GM12878 (cell line): Measurements from ENCODE around the gene HOOK2. TPM values are rescaled to one million over a fixed set of nuclear protein-coding genes. Genes with fewer than 3 reads are reported as not detected.

Experiments
- HDAC2 ChIP-seq: fragments of 200-600 bp; sonication (generic); IDR thresholded peaks from 2 replicates; pipeline ENCODE4 v1.6.1; 2017
- IKZF1 ChIP-seq: fragments of 450-650 bp; conservative IDR thresholded peaks from 2 replicates; pipeline ENCODE4 v1.6.1; 2017; ENCODE audit warnings: antibody characterized with exemption, mild to moderate bottlenecking
- KAT2A ChIP-seq: conservative IDR thresholded peaks from 2 replicates; pipeline ENCODE4 v1.6.1; 2011; ENCODE audit warnings: low read depth, low read length; ENCODE audit not compliant: control insufficient read depth
- NBN ChIP-seq: fragments of 450-650 bp; IDR thresholded peaks from 2 replicates; pipeline ENCODE4 v1.6.1; 2016
- NR2F1 ChIP-seq: fragments of 450-650 bp; conservative IDR thresholded peaks from 2 replicates; pipeline ENCODE4 v1.6.1; 2017; ENCODE audit warnings: mild to moderate bottlenecking
- PML ChIP-seq: IDR thresholded peaks from 2 replicates; pipeline ENCODE4 v1.6.1; 2012; ENCODE audit warnings: low read length, inconsistent platforms
- RFX5 ChIP-seq: IDR thresholded peaks from 2 replicates; pipeline ENCODE4 v1.6.1; 2011; ENCODE audit warnings: low read depth, low read length, improper control_type of control experiment
- SIX5 ChIP-seq: IDR thresholded peaks from 2 replicates; pipeline ENCODE4 v1.6.1; 2011; ENCODE audit warnings: mild to moderate bottlenecking, low read depth, low read length, moderate library complexity; ENCODE audit not compliant: severe bottlenecking
- SMAD5 ChIP-seq: IDR thresholded peaks from 2 replicates; pipeline ENCODE4 v1.6.1; 2016; ENCODE audit warnings: antibody characterized with exemption, low read depth
- SRF ChIP-seq, 2 experiments: IDR thresholded peaks; 2 replicates each; pipeline ENCODE4 v1.6.1; 2011; ENCODE audit warnings: low read depth in 2 of 2, low read length in 2 of 2, mild to moderate bottlenecking in 1 of 2, moderate library complexity in 1 of 2
- TCF12 ChIP-seq: IDR thresholded peaks from 2 replicates; pipeline ENCODE4 v1.6.1; 2011; ENCODE audit warnings: low read depth, mild to moderate bottlenecking, low read length
- TCF3 ChIP-seq: IDR thresholded peaks from 2 replicates; pipeline ENCODE4 v1.6.1; 2012; ENCODE audit warnings: low read depth, mild to moderate bottlenecking, low read length, borderline replicate concordance; ENCODE audit not compliant: insufficient read depth
- WRNIP1 ChIP-seq: IDR thresholded peaks from 2 replicates; pipeline ENCODE4 v1.6.1; 2011; ENCODE audit warnings: low read depth, low read length, improper control_type of control experiment, borderline replicate concordance
- ZSCAN29 ChIP-seq: fragments of 450-650 bp; IDR thresholded peaks from 2 replicates; pipeline ENCODE4 v1.6.1; 2017; ENCODE audit warnings: mild to moderate bottlenecking, moderate library complexity
- polyA plus RNA-seq, 11 experiments: library from polyadenylated mRNA; depleted of rRNA in 4 of 11; unstranded in 6 of 11; stranded (reverse) in 5 of 11; fragments of >200 nt; fragmentation: Nextera tagmentation in 4 of 11; fragmentation: Illumina TruSeq in 1 of 11; extraction: Ambion mirVana in 4 of 11; extraction: Trizol in 1 of 11; gene quantifications; 1 replicate in 1 of 11; 2 replicates in 10 of 11; pipeline versions ENCODE4 v1.2.1 to v1.2.3, GENCODE V29; 2011 to 2016; ENCODE audit warnings: inconsistent platforms in 2 of 11, missing spikeins in 2 of 11, low read depth in 1 of 11
- total RNA-seq, 4 experiments: library from RNA; depleted of rRNA in 3 of 4; stranded (reverse); fragments of >200 nt in 3 of 4; fragmentation: Illumina TruSeq in 1 of 4; extraction: Trizol in 1 of 4; gene quantifications; 2 replicates each; pipeline versions ENCODE4 v1.2.1 to v1.2.3, GENCODE V29; 2013 to 2021
- TF ChIP-seq, protein P1 (sequence below): IDR thresholded peaks from 2 replicates; pipeline ENCODE4 v1.6.1; 2012; ENCODE audit warnings: low read depth, low read length, improper control_type of control experiment
- TF ChIP-seq, protein P2 (sequence below): IDR thresholded peaks from 2 replicates; pipeline ENCODE4 v1.6.1; 2012; ENCODE audit warnings: low read depth, low read length, improper control_type of control experiment
- TF ChIP-seq, protein P3 (sequence below): IDR thresholded peaks from 2 replicates; pipeline ENCODE4 v1.6.1; 2011; ENCODE audit warnings: borderline replicate concordance, low read depth, mild to moderate bottlenecking, moderate library complexity, mixed read lengths, low read length; ENCODE audit not compliant: insufficient read depth; ENCODE audit errors: extremely low read length
- TF ChIP-seq, protein P4 (sequence below): fragments of 450-650 bp; IDR thresholded peaks from 2 replicates; pipeline ENCODE4 v1.6.1; 2016; ENCODE audit warnings: mild to moderate bottlenecking
- TF ChIP-seq, protein P5 (sequence below): fragments of 450-650 bp; IDR thresholded peaks from 2 replicates; pipeline ENCODE4 v1.6.1; 2018; ENCODE audit warnings: borderline replicate concordance, mild to moderate bottlenecking; ENCODE audit not compliant: partially characterized antibody
- TF ChIP-seq, protein P6 (sequence below): IDR thresholded peaks from 2 replicates; pipeline ENCODE4 v1.6.1; 2011; ENCODE audit warnings: borderline replicate concordance, low read depth, mild to moderate bottlenecking, moderate library complexity, low read length; ENCODE audit not compliant: insufficient read depth, poor library complexity, severe bottlenecking

The HOOK2 gene
- total and polyA plus RNA-seq, 10 of the 15 experiments (the other 5 are each of a cell fraction or from before 2014, with no cell fraction given): 1.5 to 9.6 (median 6.2) TPM

DNA sequence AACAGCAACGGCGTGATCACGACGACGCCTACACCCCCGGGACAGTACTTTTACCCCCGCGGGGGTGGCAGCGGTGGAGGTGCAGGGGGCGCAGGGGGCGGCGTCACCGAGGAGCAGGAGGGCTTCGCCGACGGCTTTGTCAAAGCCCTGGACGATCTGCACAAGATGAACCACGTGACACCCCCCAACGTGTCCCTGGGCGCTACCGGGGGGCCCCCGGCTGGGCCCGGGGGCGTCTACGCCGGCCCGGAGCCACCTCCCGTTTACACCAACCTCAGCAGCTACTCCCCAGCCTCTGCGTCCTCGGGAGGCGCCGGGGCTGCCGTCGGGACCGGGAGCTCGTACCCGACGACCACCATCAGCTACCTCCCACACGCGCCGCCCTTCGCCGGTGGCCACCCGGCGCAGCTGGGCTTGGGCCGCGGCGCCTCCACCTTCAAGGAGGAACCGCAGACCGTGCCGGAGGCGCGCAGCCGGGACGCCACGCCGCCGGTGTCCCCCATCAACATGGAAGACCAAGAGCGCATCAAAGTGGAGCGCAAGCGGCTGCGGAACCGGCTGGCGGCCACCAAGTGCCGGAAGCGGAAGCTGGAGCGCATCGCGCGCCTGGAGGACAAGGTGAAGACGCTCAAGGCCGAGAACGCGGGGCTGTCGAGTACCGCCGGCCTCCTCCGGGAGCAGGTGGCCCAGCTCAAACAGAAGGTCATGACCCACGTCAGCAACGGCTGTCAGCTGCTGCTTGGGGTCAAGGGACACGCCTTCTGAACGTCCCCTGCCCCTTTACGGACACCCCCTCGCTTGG is 16.9 kb upstream of the HOOK2 start (continued):
- peak; percentile 48; the same call in 1 of the 2 replicates for TF ChIP-seq ZSCAN29
- TF ChIP-seq PML: no peak
- no peak for TF ChIP-seq RFX5
- no peak for TF ChIP-seq WRNIP1
- no peak for TF ChIP-seq NBN
- no peak; the same call in 1 of the 2 replicates for TF ChIP-seq SMAD5
- TF ChIP-seq HDAC2: no peak
- TF ChIP-seq, protein P1, sequence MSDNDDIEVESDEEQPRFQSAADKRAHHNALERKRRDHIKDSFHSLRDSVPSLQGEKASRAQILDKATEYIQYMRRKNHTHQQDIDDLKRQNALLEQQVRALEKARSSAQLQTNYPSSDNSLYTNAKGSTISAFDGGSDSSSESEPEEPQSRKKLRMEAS: peak; percentile 31; the same call in 1 of the 2 replicates
- peak; percentile 96 for TF ChIP-seq NR2F1
- no peak for TF ChIP-seq KAT2A
- TF ChIP-seq, protein P2, sequence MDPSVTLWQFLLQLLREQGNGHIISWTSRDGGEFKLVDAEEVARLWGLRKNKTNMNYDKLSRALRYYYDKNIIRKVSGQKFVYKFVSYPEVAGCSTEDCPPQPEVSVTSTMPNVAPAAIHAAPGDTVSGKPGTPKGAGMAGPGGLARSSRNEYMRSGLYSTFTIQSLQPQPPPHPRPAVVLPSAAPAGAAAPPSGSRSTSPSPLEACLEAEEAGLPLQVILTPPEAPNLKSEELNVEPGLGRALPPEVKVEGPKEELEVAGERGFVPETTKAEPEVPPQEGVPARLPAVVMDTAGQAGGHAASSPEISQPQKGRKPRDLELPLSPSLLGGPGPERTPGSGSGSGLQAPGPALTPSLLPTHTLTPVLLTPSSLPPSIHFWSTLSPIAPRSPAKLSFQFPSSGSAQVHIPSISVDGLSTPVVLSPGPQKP: peak; percentile 61
- TF ChIP-seq TCF12: peak; percentile 92
- TF ChIP-seq, protein P3, sequence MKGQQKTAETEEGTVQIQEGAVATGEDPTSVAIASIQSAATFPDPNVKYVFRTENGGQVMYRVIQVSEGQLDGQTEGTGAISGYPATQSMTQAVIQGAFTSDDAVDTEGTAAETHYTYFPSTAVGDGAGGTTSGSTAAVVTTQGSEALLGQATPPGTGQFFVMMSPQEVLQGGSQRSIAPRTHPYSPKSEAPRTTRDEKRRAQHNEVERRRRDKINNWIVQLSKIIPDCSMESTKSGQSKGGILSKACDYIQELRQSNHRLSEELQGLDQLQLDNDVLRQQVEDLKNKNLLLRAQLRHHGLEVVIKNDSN: peak; percentile 71
- no peak for TF ChIP-seq SIX5
- TF ChIP-seq IKZF1: peak; percentile 50; the same call in 1 of the 2 replicates
- TF ChIP-seq, protein P4, sequence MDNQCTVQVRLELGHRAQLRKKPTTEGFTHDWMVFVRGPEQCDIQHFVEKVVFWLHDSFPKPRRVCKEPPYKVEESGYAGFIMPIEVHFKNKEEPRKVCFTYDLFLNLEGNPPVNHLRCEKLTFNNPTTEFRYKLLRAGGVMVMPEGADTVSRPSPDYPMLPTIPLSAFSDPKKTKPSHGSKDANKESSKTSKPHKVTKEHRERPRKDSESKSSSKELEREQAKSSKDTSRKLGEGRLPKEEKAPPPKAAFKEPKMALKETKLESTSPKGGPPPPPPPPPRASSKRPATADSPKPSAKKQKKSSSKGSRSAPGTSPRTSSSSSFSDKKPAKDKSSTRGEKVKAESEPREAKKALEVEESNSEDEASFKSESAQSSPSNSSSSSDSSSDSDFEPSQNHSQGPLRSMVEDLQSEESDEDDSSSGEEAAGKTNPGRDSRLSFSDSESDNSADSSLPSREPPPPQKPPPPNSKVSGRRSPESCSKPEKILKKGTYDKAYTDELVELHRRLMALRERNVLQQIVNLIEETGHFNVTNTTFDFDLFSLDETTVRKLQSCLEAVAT: no peak; the same call in none of the 2 replicates
- TF ChIP-seq, protein P5, sequence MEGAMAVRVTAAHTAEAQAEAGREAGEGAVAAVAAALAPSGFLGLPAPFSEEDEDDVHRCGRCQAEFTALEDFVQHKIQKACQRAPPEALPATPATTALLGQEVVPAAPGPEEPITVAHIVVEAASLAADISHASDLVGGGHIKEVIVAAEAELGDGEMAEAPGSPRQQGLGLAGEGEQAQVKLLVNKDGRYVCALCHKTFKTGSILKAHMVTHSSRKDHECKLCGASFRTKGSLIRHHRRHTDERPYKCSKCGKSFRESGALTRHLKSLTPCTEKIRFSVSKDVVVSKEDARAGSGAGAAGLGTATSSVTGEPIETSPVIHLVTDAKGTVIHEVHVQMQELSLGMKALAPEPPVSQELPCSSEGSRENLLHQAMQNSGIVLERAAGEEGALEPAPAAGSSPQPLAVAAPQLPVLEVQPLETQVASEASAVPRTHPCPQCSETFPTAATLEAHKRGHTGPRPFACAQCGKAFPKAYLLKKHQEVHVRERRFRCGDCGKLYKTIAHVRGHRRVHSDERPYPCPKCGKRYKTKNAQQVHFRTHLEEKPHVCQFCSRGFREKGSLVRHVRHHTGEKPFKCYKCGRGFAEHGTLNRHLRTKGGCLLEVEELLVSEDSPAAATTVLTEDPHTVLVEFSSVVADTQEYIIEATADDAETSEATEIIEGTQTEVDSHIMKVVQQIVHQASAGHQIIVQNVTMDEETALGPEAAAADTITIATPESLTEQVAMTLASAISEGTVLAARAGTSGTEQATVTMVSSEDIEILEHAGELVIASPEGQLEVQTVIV: no peak
- TF ChIP-seq TCF3: peak; percentile 68
- TF ChIP-seq, protein P6, sequence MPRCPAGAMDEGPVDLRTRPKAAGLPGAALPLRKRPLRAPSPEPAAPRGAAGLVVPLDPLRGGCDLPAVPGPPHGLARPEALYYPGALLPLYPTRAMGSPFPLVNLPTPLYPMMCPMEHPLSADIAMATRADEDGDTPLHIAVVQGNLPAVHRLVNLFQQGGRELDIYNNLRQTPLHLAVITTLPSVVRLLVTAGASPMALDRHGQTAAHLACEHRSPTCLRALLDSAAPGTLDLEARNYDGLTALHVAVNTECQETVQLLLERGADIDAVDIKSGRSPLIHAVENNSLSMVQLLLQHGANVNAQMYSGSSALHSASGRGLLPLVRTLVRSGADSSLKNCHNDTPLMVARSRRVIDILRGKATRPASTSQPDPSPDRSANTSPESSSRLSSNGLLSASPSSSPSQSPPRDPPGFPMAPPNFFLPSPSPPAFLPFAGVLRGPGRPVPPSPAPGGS: no peak
- TF ChIP-seq SRF (IDR thresholded peaks at IDR 0.05; ENCODE audit: low read depth in 2 of 2, low read length in 2 of 2): no peak
